IPS DF 6.9 (cell line): ENCODE data around the gene FOXD4.
"Not testable (repeated sequence)": the region's sequence is repeated elsewhere in the genome, so short reads cannot be mapped to it uniquely, and the experiment has no call there.

Experiments used
- DNase-seq: peaks from one replicate; pipeline ENCODE4 v3.0.0-alpha.2; 2013; ENCODE audit warnings: low read depth, low spot score
- H3K27ac ChIP-seq: one replicate; pipeline ENCODE4 v1.5.1; 2013; ENCODE audit warnings: low read length, control low read depth
- H3K27me3 ChIP-seq: 2 replicates; pipeline ENCODE4 v1.6.1; 2013; ENCODE audit warnings: mild to moderate bottlenecking, low read length; ENCODE audit not compliant: control insufficient read depth, insufficient read depth
- H3K36me3 ChIP-seq: 2 replicates; pipeline ENCODE4 v1.6.1; 2013; ENCODE audit warnings: low read length; ENCODE audit not compliant: control insufficient read depth, insufficient read depth
- H3K4me1 ChIP-seq: 2 replicates; pipeline ENCODE4 v1.6.1; 2013; ENCODE audit warnings: low read length; ENCODE audit not compliant: control insufficient read depth, insufficient read depth
- H3K4me3 ChIP-seq: 2 replicates; pipeline ENCODE4 v1.5.1; 2013; ENCODE audit warnings: mild to moderate bottlenecking, low read length
- H3K9me3 ChIP-seq: 2 replicates; pipeline ENCODE4 v1.6.1; 2013; ENCODE audit warnings: low read length, inconsistent platforms; ENCODE audit not compliant: control insufficient read depth, insufficient read depth
- WGBS: extraction: QIAGEN DNeasy Blood & Tissue Kit; methylation state at CpG from one replicate; pipeline ENCODE4 v1.1.7; 2013; ENCODE audit warnings: mixed read lengths, missing lambda C conversion rate; ENCODE audit not compliant: insufficient read length, insufficient coverage; 5-methylcytosine and 5-hydroxymethylcytosine counted together

The FOXD4 gene

GRCh38 chr9:73076-73899 is 44.9 kb downstream of the FOXD4 start:
- H3K27me3 ChIP-seq, H3K27ac ChIP-seq, DNase-seq, H3K9me3 ChIP-seq, H3K4me1 ChIP-seq, H3K36me3 ChIP-seq: not testable (repeated sequence)
- H3K4me3 ChIP-seq: peak overlapping the region; percentile 9; the same call in 1 of the 2 replicates
- no CpG with 5 or more reads among the region's 109 CpGs for WGBS
